Daoy (cell line): ENCODE results near the gene TSSK2. TPM values are rescaled to one million over a fixed set of nuclear protein-coding genes. Genes with fewer than 3 reads are reported as not detected.

Source experiments
- DNase-seq: peaks from one replicate; pipeline ENCODE4 v3.0.0-alpha.2; 2015; ENCODE audit warnings: low read depth
- total RNA-seq: library from RNA; depleted of rRNA; stranded (reverse); fragments of >200 nt; shearing (Covaris generic); gene quantifications from 2 replicates; pipeline ENCODE4 v1.2.3, GENCODE V29; 2014

Gene TSSK2
- total RNA-seq, 1 experiment from 2014 or later = not detected

GRCh38 chr22:19169002-19169946 is 38.2 kb downstream of the TSSK2 start:
- DNase-seq = no peak

GRCh38 chr22:19169947-19170318 is 38.8 kb downstream of the TSSK2 start:
- DNase-seq = no peak

- DNase-seq = no peak
Observed at GRCh38 chr22:19172213-19173046, 41.3 kb downstream of the TSSK2 start.

GRCh38 chr22:19173047-19174035 is 42.2 kb downstream of the TSSK2 start:
- DNase-seq = no peak

- peak; percentile 56 for DNase-seq
Observed at GRCh38 chr22:19174106-19175025, 43.3 kb downstream of the TSSK2 start.

- no peak for DNase-seq
Observed at GRCh38 chr22:19175026-19175601, 44.0 kb downstream of the TSSK2 start.

- no peak for DNase-seq
Observed at GRCh38 chr22:19175602-19176174, 44.6 kb downstream of the TSSK2 start.

- DNase-seq = no peak
Observed at GRCh38 chr22:19176175-19176643, 45.1 kb downstream of the TSSK2 start.

- DNase-seq = no peak
Observed at GRCh38 chr22:19176732-19177131, 45.6 kb downstream of the TSSK2 start.

GRCh38 chr22:19177164-19178064 is 46.3 kb downstream of the TSSK2 start:
- DNase-seq = no peak

- DNase-seq = peak; percentile 59
Observed at GRCh38 chr22:19178065-19178656, 47.1 kb downstream of the TSSK2 start.

- peak; percentile 92 for DNase-seq
Observed at GRCh38 chr22:19178657-19179496, 47.8 kb downstream of the TSSK2 start, which contains the start of gene SLC25A1. TSS of gene SLC25A1 (minus strand) at chr22:19178736. CDS start at chr22:19178673, 63 bp downstream.

GRCh38 chr22:19179497-19180048 is 48.5 kb downstream of the TSSK2 start:
- peak; percentile 82 for DNase-seq

- no peak for DNase-seq
Observed at GRCh38 chr22:19180234-19180633, 49.1 kb downstream of the TSSK2 start.

GRCh38 chr22:19180740-19181410 is 49.8 kb downstream of the TSSK2 start:
- DNase-seq = no peak
